Endometrial microvascular endothelial cells (primary cell): Measurements from ENCODE around the gene FNDC10. TPM values are rescaled to one million over a fixed set of nuclear protein-coding genes. Genes with fewer than 3 reads are reported as not detected.

Source experiments
- in situ Hi-C: cut with HindIII; loops from 2 replicates; pipeline ENCODE4 v1.10.0; 2017; ENCODE audit warnings: low sequenced_read_pairs, low pct_unique_long_range_greater_than_20kb; ENCODE audit errors: inconsistent ontology term
- total RNA-seq: library from RNA; depleted of rRNA; stranded (reverse); fragments of >200 nt; gene quantifications from one replicate; pipeline ENCODE4 v1.2.3, GENCODE V29; 2015; ENCODE audit errors: inconsistent ontology term

FNDC10 gene
- total RNA-seq, 1 donor from 2014 or later = 1.0 TPM

- in situ Hi-C loops = no loop called here
Observed at GRCh38 chr1:1556505-1556904, 43.4 kb downstream of the FNDC10 start.

DNA sequence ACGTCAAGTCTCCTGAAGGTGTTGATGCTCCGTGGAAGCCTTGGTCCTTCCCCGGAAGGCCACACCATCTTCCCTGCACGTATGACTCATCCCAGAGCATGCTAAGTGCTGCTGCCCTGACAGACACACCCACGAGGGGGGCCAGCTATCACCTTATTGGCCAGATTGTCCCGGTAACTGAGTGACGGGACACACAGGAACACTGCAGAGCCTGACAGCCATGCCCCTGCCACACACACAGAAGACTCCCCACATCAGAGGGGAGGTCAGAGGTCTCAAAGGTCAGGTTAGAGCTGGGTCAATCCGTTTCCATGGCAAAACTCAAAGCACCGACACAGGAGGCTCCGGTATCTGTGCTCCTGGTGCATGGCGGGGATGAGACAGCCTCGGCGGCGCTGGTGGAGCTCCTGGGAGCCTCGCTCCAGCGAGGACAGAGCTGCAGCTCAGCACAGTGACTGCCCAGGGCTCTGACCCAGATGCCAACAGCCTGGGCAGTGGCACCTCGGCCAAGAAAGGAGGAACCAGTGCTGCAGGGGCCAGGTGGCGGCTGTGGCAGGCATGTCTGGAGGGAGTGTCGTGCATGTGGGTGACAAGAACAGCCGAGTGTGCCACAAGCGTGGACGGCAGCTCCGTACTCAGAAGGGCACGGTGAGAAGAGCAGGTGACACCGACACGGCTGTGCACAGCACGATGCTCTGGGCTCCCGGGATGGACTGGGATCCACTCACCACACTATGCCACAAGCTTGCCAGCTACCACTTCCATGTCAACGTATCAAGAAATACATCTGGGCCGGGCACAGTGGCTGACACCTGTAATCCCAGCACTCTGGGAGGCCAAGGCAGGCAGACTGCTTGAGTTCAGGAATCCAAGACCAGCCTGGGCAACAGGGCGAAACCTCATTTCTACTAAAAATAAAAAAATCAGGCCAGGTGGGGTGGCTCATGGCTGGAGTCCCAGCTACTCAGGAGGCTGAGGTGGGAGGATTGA is 44.7 kb downstream of the FNDC10 start:
- in situ Hi-C loops = no loop called here

- in situ Hi-C loops = no loop called here
Observed at GRCh38 chr1:1554550-1554925, 45.4 kb downstream of the FNDC10 start.

- in situ Hi-C loops = no loop called here
Observed at GRCh38 chr1:1553821-1554494, 46.0 kb downstream of the FNDC10 start.

- in situ Hi-C loops = no loop called here
Observed at GRCh38 chr1:1552263-1552639, 47.7 kb downstream of the FNDC10 start.

GRCh38 chr1:1551524-1552262 is 48.2 kb downstream of the FNDC10 start:
- in situ Hi-C loops = no loop called here

DNA sequence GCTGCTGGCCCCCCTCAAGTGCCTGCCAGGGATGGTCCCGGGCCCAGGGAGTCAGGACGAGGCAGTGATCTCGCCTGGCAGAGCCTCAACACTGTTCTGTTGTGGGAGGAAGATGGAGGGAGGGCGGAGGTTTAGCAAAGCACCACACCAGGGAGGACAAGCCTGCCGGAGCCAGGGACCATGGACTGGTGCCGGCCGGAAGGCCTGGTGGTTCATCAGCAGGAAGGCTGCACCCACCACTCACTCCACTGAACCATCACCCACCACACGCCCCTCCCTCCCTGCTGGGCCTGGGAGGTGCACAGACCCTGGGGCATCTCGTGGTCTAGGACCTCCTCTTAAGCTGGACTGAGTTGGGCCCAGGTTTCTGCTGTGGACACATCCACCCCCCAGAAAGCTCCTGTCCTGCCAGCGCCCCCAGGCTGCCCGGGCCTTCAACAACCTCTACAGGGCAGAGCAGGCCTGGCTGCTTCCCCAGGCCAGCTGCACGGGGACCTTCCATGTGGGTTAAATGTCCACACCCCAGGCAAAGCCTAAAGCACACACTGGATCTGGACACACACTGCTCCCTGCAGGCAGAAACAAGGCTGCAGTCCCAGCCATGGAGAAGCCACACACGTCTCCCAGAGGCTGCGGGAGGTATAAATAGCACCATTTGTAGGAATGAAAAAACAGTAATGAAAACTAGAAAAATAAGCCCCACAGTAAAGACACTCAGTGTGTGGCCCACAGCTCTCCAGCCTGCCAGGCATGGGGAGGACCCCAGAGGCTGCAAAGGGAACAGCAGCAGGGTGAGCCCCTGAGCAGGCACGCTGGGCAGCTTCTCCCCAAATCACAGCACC is 49.1 kb downstream of the FNDC10 start:
- in situ Hi-C loops = no loop called here

DNA sequence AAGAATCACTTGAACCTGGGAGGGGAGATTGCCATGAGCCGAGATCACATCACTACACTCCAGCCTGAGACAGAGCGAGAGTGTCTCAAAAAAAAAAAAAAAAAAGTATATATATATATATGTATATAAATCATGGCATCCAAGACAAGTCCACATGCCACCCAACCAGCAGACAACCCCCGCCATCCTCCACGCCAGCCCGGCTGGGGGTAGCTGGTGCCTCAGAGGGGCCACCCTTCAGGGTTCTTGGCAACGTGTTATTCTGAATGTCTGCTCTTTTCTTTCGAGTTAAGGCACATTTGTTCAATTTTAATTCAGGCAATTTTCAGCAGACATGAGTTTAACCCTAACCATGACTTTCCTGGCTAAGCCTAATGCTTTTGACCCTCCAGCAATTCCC is 49.8 kb downstream of the FNDC10 start:
- in situ Hi-C loops = no loop called here

GRCh38 chr1:1548591-1548990 is 51.3 kb downstream of the FNDC10 start:
- in situ Hi-C loops = no loop called here

Other genes with a start within 250 kb of the FNDC10 start
- gene MXRA8, start 241.6 kb downstream of the FNDC10 start, total RNA-seq = 4.0 TPM
- gene AURKAIP1, start 224.9 kb downstream of the FNDC10 start, total RNA-seq = 153 TPM
- 85.4 TPM for gene CCNL2, start 200.8 kb downstream of the FNDC10 start, total RNA-seq
- 180 TPM for gene MRPL20, start 192.8 kb downstream of the FNDC10 start, total RNA-seq
- gene ANKRD65, start 178.9 kb downstream of the FNDC10 start, total RNA-seq = 2.0 TPM
- 27.5 TPM for gene VWA1, start 164.4 kb downstream of the FNDC10 start, total RNA-seq
- under 0.01 TPM for gene ATAD3C, start 150.4 kb downstream of the FNDC10 start, total RNA-seq
- gene ATAD3B, start 128.4 kb downstream of the FNDC10 start, total RNA-seq = 34.4 TPM
- 67.8 TPM for gene ATAD3A, start 88.0 kb downstream of the FNDC10 start, total RNA-seq
- 1.0 TPM for gene TMEM240, start 59.5 kb downstream of the FNDC10 start, total RNA-seq
- 95.1 TPM for gene SSU72, start 25.3 kb downstream of the FNDC10 start, total RNA-seq
- 7.4 TPM for gene MIB2, start 15.4 kb upstream of the FNDC10 start, total RNA-seq
- not detected for gene MMP23B, start 32.0 kb upstream of the FNDC10 start, total RNA-seq
- gene CDK11B, start 58.9 kb upstream of the FNDC10 start, total RNA-seq = 17.7 TPM
- 23.0 TPM for gene SLC35E2B, start 92.7 kb upstream of the FNDC10 start, total RNA-seq
- 6.9 TPM for gene CDK11A, start 124.2 kb upstream of the FNDC10 start, total RNA-seq
- 78.4 TPM for gene NADK, start 178.3 kb upstream of the FNDC10 start, total RNA-seq